GM12878 (cell line): ENCODE results near the gene DNAH1.

Experiments used
- BHLHE40 ChIP-seq, 2 experiments: fragments of 450-650 bp in 1 of 2; IDR thresholded peaks; 2 replicates each; pipeline ENCODE4 v1.6.1; 2011 to 2017; ENCODE audit warnings: low read depth in 2 of 2, borderline replicate concordance in 1 of 2, improper control_type of control experiment in 1 of 2, low read length in 1 of 2, mild to moderate bottlenecking in 1 of 2
- CEBPB ChIP-seq, 2 experiments: fragments of 150-350 bp in 1 of 2; IDR thresholded peaks; 2 replicates each; pipeline ENCODE4 v1.6.1; 2012 to 2014; ENCODE audit warnings: low read depth in 2 of 2, low read length in 2 of 2, borderline replicate concordance in 1 of 2, inconsistent platforms in 1 of 2
- EP300 ChIP-seq, 2 experiments: fragments of 150-350 bp in 1 of 2; IDR thresholded peaks; 2 replicates each; pipeline ENCODE4 v1.6.1; 2011 to 2012; ENCODE audit warnings: low read depth in 2 of 2, low read length in 2 of 2, borderline replicate concordance in 1 of 2, improper control_type of control experiment in 1 of 2, inconsistent platforms in 1 of 2; ENCODE audit not compliant: control insufficient read depth in 1 of 2
- ESRRA ChIP-seq: IDR thresholded peaks from 2 replicates; pipeline ENCODE4 v1.6.1; 2012; ENCODE audit warnings: mild to moderate bottlenecking, low read length, improper control_type of control experiment
- JUNB ChIP-seq: IDR thresholded peaks from 2 replicates; pipeline ENCODE4 v1.6.1; 2016; ENCODE audit warnings: antibody characterized with exemption, mild to moderate bottlenecking
- MTA2 ChIP-seq: fragments of 450-650 bp; IDR thresholded peaks from 2 replicates; pipeline ENCODE4 v1.6.1; 2016; ENCODE audit warnings: low read depth, mild to moderate bottlenecking, moderate library complexity
- NBN ChIP-seq: fragments of 450-650 bp; IDR thresholded peaks from 2 replicates; pipeline ENCODE4 v1.6.1; 2016
- NFYB ChIP-seq: IDR thresholded peaks from 2 replicates; pipeline ENCODE4 v1.6.1; 2011; ENCODE audit warnings: low read depth, mild to moderate bottlenecking, low read length, improper control_type of control experiment, moderate library complexity; ENCODE audit not compliant: insufficient read depth
- NR2C2 ChIP-seq: IDR thresholded peaks from 2 replicates; pipeline ENCODE4 v1.6.1; 2011; ENCODE audit warnings: borderline replicate concordance, low read depth; ENCODE audit not compliant: control insufficient read depth, insufficient read length
- SIN3A ChIP-seq: IDR thresholded peaks from 2 replicates; pipeline ENCODE4 v1.6.1; 2012; ENCODE audit warnings: low read depth, low read length, improper control_type of control experiment
- SP1 ChIP-seq: IDR thresholded peaks from one replicate; pipeline ENCODE4 v1.6.1; 2011; ENCODE audit warnings: low read depth, low read length
- TF ChIP-seq, protein P1 (sequence below), 3 experiments: IDR thresholded peaks in 2 of 3; conservative IDR thresholded peaks in 1 of 3; 2 replicates each; pipeline ENCODE4 v1.5.1; 2011; ENCODE audit warnings: low read depth in 3 of 3, low read length in 3 of 3, mild to moderate bottlenecking in 3 of 3, control low read depth in 2 of 3, moderate library complexity in 2 of 3, inconsistent platforms in 1 of 3, mixed read lengths in 1 of 3; ENCODE audit not compliant: control insufficient read depth in 2 of 3, insufficient read depth in 1 of 3; ENCODE audit errors: extremely low read depth in 1 of 3
- TF ChIP-seq, protein P2 (sequence below): IDR thresholded peaks from 2 replicates; pipeline ENCODE4 v1.6.1; 2011; ENCODE audit warnings: borderline replicate concordance, low read depth, mild to moderate bottlenecking, moderate library complexity, mixed read lengths, low read length; ENCODE audit not compliant: insufficient read depth; ENCODE audit errors: extremely low read length
- TF ChIP-seq, protein P3 (sequence below): fragments of 450-650 bp; formaldehyde crosslinking; IDR thresholded peaks from 2 replicates; pipeline ENCODE4 v1.5.0; 2022; ENCODE audit warnings: mild to moderate bottlenecking, missing genetic modification characterization

DNA sequence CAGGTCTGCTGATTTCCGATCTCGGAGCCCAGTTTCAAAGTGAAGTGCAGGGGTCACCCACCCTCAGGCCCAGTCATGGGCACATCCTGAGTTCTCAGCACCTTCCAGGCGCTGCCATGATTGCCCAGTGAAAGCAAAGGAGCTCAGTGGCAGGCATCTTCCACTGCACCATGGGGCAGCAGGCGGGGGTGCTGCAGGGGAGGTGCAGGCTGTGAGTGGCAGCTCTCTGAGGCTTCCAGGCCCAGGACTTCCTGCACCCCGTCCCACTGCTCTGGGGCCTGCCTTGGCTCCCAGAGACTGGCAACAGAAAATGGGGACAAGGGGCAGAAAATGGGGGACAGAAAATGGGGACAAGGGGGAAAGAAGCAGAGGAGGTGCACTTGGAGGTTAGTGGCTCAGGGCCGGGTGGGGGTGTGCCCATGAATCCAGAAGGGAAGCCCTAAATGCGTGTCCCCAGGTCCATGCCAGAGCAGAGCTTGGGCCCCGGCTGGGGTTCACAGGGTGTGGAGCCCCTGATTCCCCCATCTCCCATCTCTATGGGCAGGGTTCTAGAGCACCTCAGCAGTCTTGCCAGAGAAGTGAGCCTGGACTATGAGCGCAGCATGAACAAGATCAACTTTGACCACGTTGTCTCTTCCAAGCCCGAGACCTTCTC, 28.0 kb downstream of the DNAH1 start:
- TF ChIP-seq NFYB: no peak
- no peak for TF ChIP-seq NBN
- no peak for TF ChIP-seq NR2C2
- TF ChIP-seq, protein P1, sequence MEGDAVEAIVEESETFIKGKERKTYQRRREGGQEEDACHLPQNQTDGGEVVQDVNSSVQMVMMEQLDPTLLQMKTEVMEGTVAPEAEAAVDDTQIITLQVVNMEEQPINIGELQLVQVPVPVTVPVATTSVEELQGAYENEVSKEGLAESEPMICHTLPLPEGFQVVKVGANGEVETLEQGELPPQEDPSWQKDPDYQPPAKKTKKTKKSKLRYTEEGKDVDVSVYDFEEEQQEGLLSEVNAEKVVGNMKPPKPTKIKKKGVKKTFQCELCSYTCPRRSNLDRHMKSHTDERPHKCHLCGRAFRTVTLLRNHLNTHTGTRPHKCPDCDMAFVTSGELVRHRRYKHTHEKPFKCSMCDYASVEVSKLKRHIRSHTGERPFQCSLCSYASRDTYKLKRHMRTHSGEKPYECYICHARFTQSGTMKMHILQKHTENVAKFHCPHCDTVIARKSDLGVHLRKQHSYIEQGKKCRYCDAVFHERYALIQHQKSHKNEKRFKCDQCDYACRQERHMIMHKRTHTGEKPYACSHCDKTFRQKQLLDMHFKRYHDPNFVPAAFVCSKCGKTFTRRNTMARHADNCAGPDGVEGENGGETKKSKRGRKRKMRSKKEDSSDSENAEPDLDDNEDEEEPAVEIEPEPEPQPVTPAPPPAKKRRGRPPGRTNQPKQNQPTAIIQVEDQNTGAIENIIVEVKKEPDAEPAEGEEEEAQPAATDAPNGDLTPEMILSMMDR (IDR thresholded peaks at IDR 0.05 in 2 of 3, conservative IDR thresholded peaks at IDR 0.05 in 1 of 3; ENCODE audit: control insufficient read depth in 2 of 3, extremely low read depth in 1 of 3, insufficient read depth in 1 of 3, low read depth in 3 of 3, low read length in 3 of 3): no peak
- no peak for TF ChIP-seq JUNB
- TF ChIP-seq, protein P2, sequence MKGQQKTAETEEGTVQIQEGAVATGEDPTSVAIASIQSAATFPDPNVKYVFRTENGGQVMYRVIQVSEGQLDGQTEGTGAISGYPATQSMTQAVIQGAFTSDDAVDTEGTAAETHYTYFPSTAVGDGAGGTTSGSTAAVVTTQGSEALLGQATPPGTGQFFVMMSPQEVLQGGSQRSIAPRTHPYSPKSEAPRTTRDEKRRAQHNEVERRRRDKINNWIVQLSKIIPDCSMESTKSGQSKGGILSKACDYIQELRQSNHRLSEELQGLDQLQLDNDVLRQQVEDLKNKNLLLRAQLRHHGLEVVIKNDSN: no peak
- no peak for TF ChIP-seq EP300 (IDR thresholded peaks at IDR 0.05; ENCODE audit: borderline replicate concordance in 1 of 2, control insufficient read depth in 1 of 2, low read depth in 2 of 2, low read length in 2 of 2)
- no peak for TF ChIP-seq CEBPB (IDR thresholded peaks at IDR 0.05; ENCODE audit: borderline replicate concordance in 1 of 2, low read depth in 2 of 2, low read length in 2 of 2)
- TF ChIP-seq, protein P3, sequence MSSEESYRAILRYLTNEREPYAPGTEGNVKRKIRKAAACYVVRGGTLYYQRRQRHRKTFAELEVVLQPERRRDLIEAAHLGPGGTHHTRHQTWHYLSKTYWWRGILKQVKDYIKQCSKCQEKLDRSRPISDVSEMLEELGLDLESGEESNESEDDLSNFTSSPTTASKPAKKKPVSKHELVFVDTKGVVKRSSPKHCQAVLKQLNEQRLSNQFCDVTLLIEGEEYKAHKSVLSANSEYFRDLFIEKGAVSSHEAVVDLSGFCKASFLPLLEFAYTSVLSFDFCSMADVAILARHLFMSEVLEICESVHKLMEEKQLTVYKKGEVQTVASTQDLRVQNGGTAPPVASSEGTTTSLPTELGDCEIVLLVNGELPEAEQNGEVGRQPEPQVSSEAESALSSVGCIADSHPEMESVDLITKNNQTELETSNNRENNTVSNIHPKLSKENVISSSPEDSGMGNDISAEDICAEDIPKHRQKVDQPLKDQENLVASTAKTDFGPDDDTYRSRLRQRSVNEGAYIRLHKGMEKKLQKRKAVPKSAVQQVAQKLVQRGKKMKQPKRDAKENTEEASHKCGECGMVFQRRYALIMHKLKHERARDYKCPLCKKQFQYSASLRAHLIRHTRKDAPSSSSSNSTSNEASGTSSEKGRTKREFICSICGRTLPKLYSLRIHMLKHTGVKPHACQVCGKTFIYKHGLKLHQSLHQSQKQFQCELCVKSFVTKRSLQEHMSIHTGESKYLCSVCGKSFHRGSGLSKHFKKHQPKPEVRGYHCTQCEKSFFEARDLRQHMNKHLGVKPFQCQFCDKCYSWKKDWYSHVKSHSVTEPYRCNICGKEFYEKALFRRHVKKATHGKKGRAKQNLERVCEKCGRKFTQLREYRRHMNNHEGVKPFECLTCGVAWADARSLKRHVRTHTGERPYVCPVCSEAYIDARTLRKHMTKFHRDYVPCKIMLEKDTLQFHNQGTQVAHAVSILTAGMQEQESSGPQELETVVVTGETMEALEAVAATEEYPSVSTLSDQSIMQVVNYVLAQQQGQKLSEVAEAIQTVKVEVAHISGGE: no peak
- TF ChIP-seq SIN3A: no peak
- TF ChIP-seq SP1: no peak
- TF ChIP-seq ESRRA: no peak
- TF ChIP-seq BHLHE40 (IDR thresholded peaks at IDR 0.05; ENCODE audit: borderline replicate concordance in 1 of 2, low read depth in 2 of 2, low read length in 1 of 2): no peak
- no peak for TF ChIP-seq MTA2
